HG03521 (cell line): ENCODE data around the gene PROKR2.

ENCODE experiments used
- ATAC-seq: cut with Tn5 transposase; IDR thresholded peaks from one replicate; pipeline ENCODE4 v1.9.1; 2021; ENCODE audit warnings: mild to moderate bottlenecking, moderate library complexity; ENCODE audit not compliant: unreplicated experiment

Gene PROKR2

DNA sequence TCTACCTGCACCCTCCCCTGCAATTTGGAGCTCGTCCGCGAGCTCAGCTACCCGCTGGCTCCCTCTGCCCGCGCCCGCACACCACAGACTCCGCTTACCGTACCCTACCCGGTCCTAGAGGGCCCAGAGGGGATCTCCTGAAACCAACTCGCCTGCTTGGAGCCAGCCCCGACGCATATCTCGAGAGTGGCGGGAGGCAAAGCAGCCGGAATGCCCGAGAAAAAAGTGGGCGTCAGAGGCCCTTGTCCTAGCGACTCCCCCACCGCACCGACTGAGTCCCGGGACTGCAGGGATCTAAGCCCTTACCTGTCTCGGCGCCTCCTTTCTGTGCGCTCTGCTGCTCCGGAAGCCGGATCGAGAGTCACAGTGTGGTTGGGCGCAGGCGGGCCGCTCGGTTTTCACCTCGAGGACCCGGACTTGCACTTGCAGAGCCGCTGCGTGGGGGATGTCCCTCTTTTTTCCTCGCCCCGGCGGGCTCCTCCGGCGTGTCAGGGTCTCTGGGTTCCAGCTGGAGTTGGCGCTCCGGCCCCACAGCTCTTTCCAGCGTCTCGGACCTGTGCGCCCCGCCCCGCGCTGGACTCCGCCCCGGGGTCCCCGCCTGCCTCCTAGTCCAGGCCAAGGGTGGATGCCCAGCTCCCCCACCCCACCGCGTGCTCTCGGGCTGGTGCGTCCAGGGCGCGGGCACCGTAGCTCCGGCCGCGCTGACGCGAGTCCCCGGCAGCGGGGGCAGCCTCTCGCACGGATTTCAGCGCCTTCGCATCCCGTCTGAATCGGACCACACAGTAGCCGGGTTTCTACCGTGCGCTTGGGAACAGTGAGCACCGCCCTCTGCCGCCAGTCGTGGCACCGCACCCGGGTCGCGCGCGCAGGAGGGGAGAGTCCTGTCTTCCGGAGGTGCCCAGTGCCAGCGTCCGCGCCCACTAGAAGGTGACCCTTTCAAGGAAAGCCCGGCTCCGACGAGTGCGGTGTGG lies at the start of gene PROKR2:
Gene PROKR2 (minus strand): TSS at position 767 of the 971 bp plus-strand sequence. CDS start 2,585 bp downstream, outside the sequence.
- no peak for ATAC-seq

DNA sequence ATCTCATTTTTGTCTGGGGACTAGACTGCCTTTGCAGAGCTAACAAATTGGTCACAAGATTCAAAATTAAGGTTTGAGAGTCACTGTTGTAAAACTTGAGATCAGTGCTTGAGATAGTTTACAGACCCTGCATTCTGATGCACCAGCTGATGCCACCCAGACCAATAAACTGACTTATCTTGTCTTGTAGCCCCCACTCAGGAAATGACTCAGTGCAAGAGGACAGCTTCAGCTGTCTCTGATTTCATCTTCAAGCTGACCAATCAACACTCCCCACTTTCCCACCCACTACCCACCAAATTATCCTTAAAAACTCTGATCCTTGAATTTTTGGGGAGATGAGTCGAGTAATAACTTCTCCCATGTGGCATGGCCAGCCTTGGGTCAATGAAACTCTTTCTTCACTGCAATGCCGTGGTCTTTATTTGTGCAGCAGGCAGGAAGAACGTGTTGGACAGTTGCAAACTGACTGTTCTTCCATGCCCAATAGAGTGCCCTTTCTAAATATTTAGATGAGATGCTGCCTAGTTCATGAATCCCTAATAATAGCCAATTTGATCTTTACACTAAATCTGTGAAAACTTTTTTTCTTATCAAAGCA lies 48.3 kb upstream of the PROKR2 start:
- no peak for ATAC-seq

DNA sequence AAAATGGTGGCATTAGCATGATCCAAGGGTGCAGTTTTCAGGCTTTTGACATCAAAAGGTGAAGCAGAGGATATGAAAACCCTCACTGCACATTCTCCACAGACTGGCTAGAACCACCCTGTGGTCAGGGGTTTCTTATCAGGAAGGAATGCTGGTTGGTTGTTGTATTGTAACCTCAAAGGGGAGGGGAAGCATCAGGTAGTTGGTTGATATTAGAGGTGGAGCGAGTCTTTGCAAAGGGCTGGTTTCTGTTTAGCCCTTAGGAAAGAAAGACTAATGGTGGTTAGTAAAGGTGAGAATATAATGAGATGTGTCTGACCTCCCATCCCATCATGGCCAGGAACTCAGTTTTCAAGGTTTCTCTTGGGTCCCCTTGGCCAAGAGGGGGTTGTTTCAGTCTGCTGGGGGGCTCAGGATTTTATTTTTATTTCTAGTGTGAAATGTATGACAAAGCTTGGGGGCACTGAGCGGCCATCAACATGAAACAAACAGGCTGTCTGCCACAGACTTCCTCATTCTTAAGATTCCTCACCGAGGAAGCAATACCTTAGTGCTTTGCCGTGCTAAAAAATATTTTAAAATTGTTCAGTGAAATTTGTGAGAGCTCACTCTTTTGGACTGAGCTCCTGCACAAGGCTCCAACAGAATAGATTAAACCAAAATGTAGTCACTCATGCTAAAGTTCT lies 47.5 kb upstream of the PROKR2 start:
- no peak for ATAC-seq

DNA sequence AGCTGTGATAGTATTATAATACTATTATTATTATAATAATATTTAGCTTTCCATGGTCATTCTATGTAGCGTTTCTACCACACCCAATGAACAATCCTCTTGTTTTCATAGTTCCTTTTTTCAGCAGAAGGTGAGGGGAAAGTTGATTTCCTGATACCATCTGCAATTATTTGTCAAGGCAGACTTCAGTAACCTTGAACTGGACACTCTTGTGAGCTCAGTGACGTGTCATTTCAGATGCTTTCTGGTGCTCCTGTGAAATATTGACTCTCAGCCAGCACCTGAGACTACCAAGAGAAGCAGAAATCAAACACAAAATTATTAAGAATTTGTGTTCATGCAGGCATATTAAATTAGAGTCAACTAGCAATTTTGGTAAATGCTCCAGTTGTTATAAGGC lies 46.0 kb upstream of the PROKR2 start:
- ATAC-seq: no peak

DNA sequence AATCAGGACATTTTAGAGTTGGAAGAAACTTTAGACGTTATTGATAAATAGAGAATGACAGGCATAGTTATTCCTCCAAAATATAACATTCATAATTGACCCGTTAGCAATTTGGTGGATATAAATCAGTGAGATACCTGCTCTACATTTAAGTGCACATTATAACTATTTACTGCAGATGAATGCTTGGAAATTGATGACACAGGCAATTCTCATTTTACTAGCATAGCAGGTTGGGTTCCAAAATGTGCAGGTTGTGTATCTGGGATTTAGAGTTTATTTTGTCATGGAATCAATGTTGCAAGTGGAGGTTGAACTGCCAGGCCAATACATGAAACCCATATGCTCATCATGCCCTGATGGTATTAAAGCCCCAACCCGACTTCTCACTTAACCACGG lies 44.4 kb upstream of the PROKR2 start:
- no peak for ATAC-seq

DNA sequence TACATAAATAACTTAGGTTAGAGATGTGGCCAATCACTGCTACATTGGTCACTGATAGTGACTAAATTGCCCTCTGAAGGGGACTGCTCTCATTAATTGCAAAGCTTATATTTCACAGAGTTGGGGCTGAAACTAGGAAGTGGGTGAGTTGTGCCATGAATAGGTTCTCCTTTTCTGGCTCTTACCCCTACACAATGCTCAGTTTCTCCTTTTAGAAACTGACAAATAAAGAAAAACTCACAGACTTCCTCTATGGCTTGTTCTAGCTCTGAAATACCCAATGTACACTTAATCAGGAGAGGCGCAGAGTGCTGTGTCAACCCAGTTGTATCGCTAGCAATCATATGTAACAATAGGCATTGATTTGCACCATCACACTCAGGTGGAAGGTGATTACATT lies 41.2 kb upstream of the PROKR2 start:
- no peak for ATAC-seq

DNA sequence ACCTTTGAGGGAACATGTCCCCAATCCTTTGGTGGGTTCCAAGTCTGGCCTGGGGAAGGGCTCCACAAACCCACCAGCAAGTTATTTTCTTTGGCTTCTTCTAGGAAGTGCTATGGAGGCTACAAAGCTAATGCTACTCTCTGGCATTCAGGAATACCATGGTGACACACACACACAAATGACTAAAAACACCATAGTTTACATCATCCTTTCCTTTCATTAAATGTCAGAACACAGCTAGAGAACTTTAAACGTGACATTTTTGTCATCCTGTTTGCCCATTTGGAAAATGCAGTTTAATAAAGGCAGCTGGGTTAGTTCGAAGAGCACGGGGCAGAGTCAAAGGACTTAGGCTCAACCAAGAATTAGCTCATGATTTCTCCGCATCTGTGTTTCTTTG lies 40.2 kb upstream of the PROKR2 start:
- no peak for ATAC-seq

DNA sequence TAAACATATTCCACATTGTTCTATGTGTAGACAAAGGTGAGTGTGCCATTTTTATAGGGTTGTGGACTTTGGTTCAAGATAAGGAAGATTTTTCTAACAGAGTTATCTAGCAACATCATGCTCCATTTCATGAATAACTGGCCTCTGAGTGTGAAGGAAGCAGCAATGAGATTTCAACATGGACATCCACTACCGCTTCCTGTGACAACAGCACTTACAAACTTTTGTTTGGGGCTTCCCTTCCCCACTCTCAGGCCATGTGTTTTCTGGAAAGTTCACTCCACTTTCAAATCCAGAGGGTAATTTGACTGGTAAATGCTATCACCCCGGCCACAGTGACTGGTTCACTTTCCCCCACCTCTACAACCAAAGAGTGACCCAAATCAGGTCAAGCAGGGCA lies 38.1 kb upstream of the PROKR2 start:
- ATAC-seq: no peak

DNA sequence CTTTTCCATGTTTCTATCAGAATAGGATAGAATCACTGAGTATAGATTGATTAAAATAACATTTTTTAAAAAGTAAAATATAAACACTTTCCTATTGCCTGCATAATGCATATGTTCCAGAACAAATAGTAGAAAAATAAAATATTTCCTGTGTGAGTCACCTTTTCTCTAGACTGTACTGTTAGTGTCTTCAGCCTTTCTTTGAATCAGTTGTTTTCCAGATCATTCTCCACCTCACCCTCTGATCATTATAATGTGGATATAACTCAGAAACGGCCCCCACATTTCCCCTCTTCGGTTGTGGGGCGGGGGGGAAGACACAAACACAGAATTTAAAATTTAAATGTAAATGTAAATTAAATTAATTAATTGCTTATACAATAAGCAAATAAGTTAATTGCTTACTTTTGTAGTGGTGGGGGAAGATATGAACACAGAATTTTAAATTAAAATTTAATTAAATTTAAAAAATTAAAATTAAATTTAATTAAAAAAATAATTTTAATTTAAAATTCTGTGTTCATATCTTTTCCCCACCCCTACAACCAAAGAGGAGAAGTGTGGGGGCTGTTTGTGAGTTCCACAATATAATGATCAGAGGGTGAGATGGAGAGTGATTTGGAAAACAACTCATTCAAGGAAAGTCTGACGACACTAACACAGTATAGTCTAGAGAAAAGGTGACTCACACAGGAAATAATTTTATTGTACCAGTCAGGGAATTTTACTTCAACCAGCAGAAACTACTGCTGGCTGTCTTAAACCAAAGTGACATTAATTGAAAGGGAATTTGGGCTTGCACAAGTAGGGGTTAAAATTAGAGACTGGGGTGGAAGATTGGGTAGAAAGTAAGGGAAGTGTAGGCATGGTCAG lies 37.1 kb upstream of the PROKR2 start:
- ATAC-seq: no peak

DNA sequence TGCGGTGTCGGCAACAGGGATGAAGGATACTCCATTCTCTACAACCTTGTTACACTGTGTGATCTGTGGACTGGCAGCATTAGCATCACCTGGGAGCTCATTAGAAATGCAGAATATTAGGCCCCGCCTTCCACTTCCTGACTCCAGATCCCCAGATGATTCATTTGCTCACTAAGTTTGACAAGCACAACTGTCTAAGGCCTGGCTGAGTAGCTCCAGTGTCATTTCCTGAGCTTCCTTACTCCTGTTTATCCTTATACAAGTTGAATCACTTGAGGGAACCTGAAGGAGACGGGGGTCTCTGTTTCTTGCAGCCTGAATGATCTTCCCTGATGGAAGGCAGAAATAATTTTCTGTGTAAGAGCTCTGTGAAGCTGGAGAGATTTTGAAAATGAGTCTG lies 32.7 kb upstream of the PROKR2 start:
- no peak for ATAC-seq

DNA sequence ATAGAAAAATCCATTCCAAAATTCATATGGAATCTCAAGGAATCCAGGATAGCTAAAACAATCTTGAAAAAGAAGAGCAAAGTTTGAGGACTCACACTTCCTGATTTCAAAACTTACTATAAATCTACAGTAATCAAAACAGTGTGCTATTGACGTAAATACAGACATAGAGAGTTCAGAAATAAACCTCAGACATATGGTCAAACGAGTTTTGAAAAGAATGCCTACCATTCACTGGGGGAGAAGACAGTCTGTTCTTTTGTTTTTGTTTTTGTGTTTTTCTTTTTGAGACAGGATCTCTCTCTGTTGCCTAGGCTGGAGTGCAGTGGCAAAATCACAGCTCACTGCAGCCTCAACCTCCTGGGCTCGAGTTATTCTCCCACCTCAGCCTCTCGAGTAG lies 25.3 kb upstream of the PROKR2 start:
- ATAC-seq: no peak

DNA sequence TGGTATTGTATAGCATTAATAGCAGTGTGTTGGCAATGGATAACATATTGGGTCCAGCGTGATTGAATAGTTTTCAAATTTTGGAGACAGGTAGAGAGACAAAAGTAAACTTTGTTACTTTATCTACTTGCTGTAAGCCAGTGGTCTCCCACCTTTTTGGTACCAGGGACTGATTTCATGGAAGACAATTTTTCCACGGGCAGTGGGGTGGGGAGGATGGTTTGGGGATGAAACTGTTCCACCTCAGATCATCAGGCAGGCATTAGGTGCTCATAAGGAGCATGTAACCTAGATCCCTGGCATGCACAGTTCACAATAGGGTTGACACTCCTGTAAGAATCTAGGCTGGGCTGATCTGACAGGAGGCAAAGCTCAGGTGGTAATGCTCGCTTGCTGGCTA lies 14.6 kb upstream of the PROKR2 start:
- no peak for ATAC-seq

DNA sequence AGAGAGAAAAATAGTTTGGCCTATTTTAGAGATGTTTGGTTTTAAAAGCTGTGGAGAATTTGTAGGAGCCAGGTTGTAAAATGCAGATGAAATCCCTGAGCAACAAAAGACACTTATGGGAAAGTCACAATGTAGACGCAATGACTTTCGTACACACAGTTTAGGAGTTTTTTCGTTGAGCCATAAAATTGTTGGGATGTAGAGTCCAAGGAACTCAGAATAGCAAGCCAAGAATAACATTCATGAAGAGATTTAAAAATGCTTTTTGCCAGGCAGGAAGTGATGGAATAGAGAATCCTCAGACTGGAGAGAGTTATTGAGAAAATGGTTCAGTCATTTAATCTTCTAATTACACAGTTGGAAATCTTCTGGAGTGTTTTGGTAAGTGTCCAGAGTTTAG lies 11.5 kb upstream of the PROKR2 start:
- ATAC-seq: no peak

DNA sequence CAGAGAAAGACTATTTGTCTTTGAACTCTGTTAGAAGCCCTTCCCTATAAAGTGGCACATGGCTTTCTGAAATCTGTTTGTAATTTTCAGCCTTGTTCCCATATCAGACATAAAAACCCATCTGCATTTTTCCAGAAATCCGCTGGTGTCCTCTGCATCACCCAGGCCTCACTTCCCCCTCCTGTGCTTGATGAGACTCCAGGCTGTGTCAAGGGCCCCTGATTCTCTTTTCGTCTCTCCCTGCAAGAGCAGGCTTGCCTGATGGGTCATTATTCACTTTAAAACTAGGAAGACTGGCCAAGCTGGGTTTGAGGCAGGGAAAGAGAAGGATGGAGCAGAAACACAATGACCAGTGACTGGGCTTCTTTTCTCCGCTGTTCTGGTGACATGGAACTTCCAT lies 10.6 kb upstream of the PROKR2 start:
- ATAC-seq: no peak

DNA sequence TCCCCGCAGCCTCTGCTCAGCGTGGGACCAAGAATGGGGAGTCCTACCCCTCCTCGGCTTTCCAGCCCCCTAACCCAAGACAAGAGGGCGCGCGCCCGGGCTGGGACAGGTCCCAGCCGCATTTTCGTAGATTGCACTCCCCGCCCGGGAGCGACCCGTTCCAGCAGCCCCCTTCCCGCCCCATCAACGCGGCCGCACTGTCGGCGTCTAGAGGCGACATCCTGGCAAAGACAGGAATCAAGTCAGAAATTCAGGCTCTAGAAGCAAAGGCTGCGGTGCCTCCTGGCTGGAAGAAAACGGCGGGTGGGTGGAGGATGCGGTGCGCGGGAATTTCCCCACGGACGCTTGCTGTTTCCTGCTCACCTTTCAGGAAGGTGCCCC lies 957 bp downstream of the PROKR2 start:
- ATAC-seq: no peak

DNA sequence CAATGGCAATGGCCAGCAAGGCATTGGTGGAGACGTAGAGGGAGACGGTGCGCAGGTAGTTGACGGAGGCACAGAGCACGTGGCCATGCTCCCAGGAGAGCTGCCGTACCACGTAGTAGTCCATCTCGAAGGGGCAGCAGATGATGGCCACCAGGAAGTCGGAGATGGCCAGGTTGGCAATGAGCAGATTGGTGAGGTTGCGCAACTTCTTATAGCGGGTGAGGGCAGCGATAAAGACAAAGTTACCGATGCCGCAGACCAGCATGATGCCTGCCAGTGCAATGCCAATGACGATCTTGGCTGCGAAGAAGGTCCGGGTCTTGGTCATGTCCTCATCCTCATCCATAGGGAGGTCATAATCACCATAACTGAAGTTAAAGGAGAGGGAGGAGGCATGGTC lies 2.8 kb downstream of the PROKR2 start:
- ATAC-seq: no peak

DNA sequence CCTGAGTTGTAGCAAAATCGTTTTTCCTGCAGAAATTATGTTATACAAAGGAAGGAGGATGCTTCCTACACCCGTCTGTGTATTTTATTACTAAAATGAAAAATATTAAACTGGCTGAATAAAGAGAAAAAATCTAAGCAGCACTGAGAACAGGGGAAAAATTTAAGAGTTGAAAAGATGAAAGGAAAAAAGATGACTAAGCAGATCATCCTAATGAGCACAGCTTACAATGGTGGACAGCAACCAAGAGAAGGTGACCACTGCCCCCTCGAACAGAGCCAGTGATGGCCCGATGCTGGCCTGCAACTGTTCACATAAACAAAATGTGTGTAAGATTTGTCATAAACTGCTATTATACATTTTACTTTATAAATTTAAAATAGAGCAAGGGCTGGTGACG lies 4.2 kb downstream of the PROKR2 start:
- ATAC-seq: no peak

DNA sequence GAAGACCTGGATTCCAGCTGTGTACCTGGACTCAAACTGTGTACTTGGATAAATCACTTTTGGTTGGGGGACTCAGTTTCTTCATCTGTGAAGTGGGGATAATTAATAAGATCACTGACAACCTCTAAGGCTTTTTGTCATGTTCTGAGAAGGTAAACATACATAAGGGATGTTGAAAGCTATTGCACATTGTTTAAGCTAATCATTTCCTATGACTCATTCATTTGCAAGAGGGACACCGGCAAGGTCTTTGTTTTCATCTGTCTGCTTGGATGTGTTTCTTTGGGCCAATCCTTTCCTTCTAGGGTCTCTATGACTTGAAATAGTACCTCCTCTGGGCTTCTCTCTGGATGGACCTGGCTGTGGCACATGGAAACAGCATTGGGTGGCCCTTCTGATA lies 6.8 kb downstream of the PROKR2 start:
- no peak for ATAC-seq

DNA sequence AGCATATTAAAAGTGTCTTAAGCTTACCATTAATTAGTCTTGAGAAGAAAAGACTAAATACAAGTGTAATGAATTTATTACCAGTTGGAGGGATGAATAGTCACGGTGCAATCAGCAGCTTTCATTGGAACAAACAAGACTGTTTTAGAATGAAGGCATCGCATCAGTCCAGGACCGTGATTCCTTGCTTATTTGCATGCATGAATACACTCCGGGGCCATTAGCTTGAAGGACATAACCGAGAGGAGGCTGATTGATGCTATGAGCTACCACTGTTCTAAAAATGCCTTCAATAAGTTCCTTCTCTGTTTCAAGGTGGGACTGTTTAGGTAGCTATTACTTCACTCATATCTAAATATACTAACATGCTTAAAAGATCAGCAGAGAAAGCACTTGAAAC lies 17.9 kb downstream of the PROKR2 start:
- ATAC-seq: no peak

DNA sequence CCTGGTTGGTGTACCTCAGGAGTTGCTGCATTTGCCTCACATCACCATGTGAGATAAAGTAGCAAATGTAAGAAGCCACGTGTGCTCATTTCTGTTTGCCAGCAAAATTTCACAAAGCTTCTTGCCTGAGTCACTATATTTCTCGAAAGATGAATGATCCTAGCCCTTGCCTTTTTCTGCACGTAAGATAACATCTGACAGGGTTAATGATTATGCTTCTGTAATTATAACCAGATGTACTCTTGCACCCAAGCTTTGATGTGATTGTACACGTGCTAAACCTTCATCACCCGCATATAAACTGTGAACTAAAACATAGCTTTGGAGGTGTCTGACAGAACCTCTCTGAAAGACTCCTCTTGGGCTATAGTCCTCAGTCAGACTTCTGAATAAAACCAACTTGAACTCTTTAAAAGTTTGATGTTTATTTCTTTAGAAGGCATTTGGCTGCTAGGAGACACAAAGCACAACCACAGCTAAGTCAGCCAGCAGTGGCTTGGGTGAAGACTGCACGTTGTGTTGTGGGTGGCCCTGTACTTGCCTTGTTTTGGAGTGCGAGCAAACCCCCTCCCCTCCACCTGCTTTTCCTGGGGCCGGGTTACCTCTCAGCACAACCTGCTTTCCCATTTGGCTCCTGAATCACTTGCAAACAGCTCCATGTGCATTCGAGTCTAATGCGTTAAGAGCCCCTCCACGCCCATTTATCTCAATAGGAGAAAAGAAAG lies 19.3 kb downstream of the PROKR2 start:
- ATAC-seq: no peak
